OCI-LY7 (cell line): ENCODE results near the gene BMPR2. TPM values are rescaled to one million over a fixed set of nuclear protein-coding genes. Genes with fewer than 3 reads are reported as not detected.

Experiments
- BruUV-seq: library from RNA; stranded (reverse); fragments of 400-500 nt; replicated peaks from 2 replicates; lab custom pipeline; 2021; lab: Mats Ljungman, UMichigan
- CTCF ChIA-PET: fragments of 300-600 bp; sonication (Branson Sonifier 250); formaldehyde crosslinking; loops from one replicate; lab custom pipeline; 2022; ENCODE audit warnings: antibody characterized with exemption; ENCODE audit not compliant: unreplicated experiment; lab: Charles Lee
- POLR2A ChIA-PET: fragments of 300-600 bp; sonication (Branson Sonifier 250); formaldehyde crosslinking; loops from one replicate; lab custom pipeline; 2022; ENCODE audit warnings: antibody characterized with exemption; lab: Charles Lee
- DNase-seq: peaks from one replicate; pipeline ENCODE4 v3.0.0-alpha.2; 2015; ENCODE audit warnings: low spot score
- H2AFZ ChIP-seq: fragments of 200-600 bp; sonication (generic), shearing (Covaris generic); 2 replicates; pipeline ENCODE4 v1.6.1; 2014; ENCODE audit warnings: mild to moderate bottlenecking, antibody characterized with exemption, low read length, moderate library complexity
- H3K27ac ChIP-seq: fragments of 200-600 bp; sonication (generic); 2 replicates; pipeline ENCODE4 v1.5.1; 2014; ENCODE audit warnings: mixed run types, low read depth, mild to moderate bottlenecking, moderate library complexity, low read length, inconsistent platforms; ENCODE audit not compliant: poor library complexity, severe bottlenecking
- H3K36me3 ChIP-seq: fragments of 200-600 bp; sonication (generic); 2 replicates; pipeline ENCODE4 v1.6.1; 2014; ENCODE audit warnings: mild to moderate bottlenecking, antibody characterized with exemption, low read length, moderate library complexity, mixed read lengths; ENCODE audit not compliant: insufficient read depth
- H3K4me1 ChIP-seq: fragments of 200-600 bp; sonication (generic); 2 replicates; pipeline ENCODE4 v1.5.1; 2014; ENCODE audit warnings: mild to moderate bottlenecking, low read length; ENCODE audit not compliant: insufficient read depth, poor library complexity, severe bottlenecking
- H3K4me2 ChIP-seq: fragments of 200-600 bp; sonication (generic); 2 replicates; pipeline ENCODE4 v1.6.1; 2014; ENCODE audit warnings: mild to moderate bottlenecking, low read length
- H3K4me3 ChIP-seq: fragments of 200-600 bp; sonication (generic); 2 replicates; pipeline ENCODE4 v1.5.1; 2014; ENCODE audit warnings: mild to moderate bottlenecking, low read depth, low read length; ENCODE audit not compliant: poor library complexity, severe bottlenecking
- H3K79me2 ChIP-seq: fragments of 200-600 bp; sonication (generic); 2 replicates; pipeline ENCODE4 v1.6.1; 2016; ENCODE audit warnings: low read depth, mild to moderate bottlenecking, low read length, moderate library complexity, mixed read lengths; ENCODE audit not compliant: insufficient read depth
- H3K9me2 ChIP-seq: fragments of 200-600 bp; sonication (generic); 2 replicates; pipeline ENCODE4 v1.6.1; 2016; ENCODE audit warnings: mild to moderate bottlenecking, low read length, mixed read lengths; ENCODE audit not compliant: insufficient read depth
- H3K9me3 ChIP-seq: fragments of 200-600 bp; sonication (generic); 2 replicates; pipeline ENCODE4 v1.6.1; 2014; ENCODE audit warnings: mild to moderate bottlenecking, mixed run types, low read length, mixed read lengths
- H4K20me1 ChIP-seq: fragments of 200-600 bp; sonication (generic); 2 replicates; pipeline ENCODE4 v1.6.1; 2014; ENCODE audit warnings: mild to moderate bottlenecking, antibody characterized with exemption, low read length, moderate library complexity, mixed read lengths; ENCODE audit not compliant: insufficient read depth
- EZH2phosphoT487 ChIP-seq: fragments of 200-600 bp; sonication (generic); IDR thresholded peaks from 2 replicates; pipeline ENCODE4 v1.6.1; 2018; ENCODE audit warnings: low read depth, borderline replicate concordance, mild to moderate bottlenecking, mixed run types, antibody characterized with exemption, low read length, moderate library complexity, mixed read lengths
- intact Hi-C: fragments of 100-400 bp; cut with micrococcal nuclease; formaldehyde crosslinking; loops from one replicate; pipeline ENCODE4 v1.10.0; 2022; ENCODE audit not compliant: unreplicated experiment
- total RNA-seq, 2 experiments: library from RNA; depleted of rRNA in 1 of 2; stranded (reverse); fragments of >200 nt in 1 of 2; shearing (Covaris generic) in 1 of 2; gene quantifications; 2 replicates each; pipeline ENCODE4 v1.2.3, GENCODE V29; 2014 to 2022
- TF ChIP-seq, protein P1 (sequence below): fragments of 200-600 bp; sonication (generic); conservative IDR thresholded peaks from 2 replicates; pipeline ENCODE4 v1.5.1; 2014; ENCODE audit warnings: mild to moderate bottlenecking, antibody characterized with exemption, low read length, moderate library complexity, mixed read lengths

The BMPR2 gene
- total RNA-seq, 2 experiments from 2014 or later = 4.3 to 14.7 TPM

DNA sequence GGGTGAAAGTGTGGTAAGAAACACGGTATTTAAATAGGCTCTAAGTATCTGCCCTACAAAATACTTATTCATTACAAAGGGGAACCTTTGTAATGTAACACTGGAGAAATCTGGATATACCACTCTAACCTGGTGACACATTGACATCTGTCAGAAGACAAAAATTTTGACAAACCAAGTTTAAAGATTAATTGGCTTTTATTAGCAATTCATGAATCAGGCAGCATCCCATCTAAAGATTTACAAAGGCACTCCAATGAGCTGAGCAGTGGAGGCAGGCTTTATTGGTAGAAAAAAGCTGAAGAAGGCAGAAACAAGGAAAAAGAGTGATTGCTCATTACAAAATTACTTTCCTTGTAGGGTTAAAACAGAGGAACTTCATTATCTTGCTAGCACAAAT is 35.0 kb downstream of the BMPR2 start:
- Histone ChIP-seq H3K27ac (no peak overlapping the region), H2AFZ (no peak overlapping the region), H3K4me1 (peaks cover 18% of the 10 kb centered on the region), H3K4me3 (no peak overlapping the region), H3K9me2 (no peaks in the 10 kb centered on the region), H4K20me1 (no peaks in the 10 kb centered on the region), H3K36me3 (no peaks in the 10 kb centered on the region), H3K79me2 (no peaks in the 10 kb centered on the region), H3K4me2 (no peak overlapping the region), H3K9me3 (no peaks in the 10 kb centered on the region)
- TF ChIP-seq, protein P1, sequence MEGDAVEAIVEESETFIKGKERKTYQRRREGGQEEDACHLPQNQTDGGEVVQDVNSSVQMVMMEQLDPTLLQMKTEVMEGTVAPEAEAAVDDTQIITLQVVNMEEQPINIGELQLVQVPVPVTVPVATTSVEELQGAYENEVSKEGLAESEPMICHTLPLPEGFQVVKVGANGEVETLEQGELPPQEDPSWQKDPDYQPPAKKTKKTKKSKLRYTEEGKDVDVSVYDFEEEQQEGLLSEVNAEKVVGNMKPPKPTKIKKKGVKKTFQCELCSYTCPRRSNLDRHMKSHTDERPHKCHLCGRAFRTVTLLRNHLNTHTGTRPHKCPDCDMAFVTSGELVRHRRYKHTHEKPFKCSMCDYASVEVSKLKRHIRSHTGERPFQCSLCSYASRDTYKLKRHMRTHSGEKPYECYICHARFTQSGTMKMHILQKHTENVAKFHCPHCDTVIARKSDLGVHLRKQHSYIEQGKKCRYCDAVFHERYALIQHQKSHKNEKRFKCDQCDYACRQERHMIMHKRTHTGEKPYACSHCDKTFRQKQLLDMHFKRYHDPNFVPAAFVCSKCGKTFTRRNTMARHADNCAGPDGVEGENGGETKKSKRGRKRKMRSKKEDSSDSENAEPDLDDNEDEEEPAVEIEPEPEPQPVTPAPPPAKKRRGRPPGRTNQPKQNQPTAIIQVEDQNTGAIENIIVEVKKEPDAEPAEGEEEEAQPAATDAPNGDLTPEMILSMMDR = no peak
- TF ChIP-seq EZH2phosphoT487 = no peak
- BruUV-seq = no TSS peak
- ChIA-PET CTCF (no interaction called here), POLR2A (interaction anchor here (0.7 to 1.6 kb wide), 2 partner anchors 12 to 223 kb away, joined by 3 to 4 read pairs; no protein-coding TSS in a partner anchor)
- DNase-seq = no peak
- intact Hi-C loops = no loop called here

DNA sequence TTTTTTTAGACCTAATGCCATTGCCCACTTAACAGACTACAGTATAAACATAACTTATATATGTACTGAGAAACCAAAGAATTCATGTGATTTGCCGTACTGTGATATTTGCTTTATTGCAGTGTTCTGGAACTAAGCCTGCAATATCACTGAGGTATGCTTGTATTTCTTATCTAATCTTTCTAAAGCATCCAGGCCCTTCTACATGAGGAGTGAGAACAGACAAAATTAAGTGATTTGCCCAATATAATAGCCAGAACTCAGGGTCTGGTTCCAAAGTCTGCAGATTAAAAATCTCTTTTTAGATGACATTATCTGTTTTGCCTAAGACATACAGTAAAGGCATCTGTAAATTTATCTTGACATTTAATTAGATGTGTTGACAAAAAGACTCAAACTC is 41.9 kb downstream of the BMPR2 start:
- H3K9me2 ChIP-seq = no peaks in the 10 kb centered on the region

DNA sequence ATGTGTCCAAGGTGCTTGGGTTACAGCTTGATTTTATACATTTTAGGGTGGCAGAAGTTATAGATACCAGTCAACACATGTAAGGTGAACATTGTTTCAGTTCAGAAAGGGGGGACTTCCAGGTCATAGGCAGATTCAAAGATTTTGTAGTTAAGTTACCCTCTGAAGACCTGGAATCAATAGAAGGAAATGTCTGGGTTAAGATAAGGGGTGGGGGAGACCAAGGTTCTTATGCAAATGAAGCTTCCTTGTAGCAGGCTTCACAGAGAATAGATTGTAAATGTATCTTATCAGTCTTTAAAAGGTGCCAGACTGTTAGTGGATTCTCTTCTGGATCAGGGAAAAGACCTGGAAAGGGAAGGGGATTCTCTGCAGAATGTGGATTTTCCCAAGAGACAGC is 42.4 kb downstream of the BMPR2 start:
- no peaks in the 10 kb centered on the region for H3K9me2 ChIP-seq
- H2AFZ ChIP-seq = no peak overlapping the region
- intact Hi-C loops = no loop called here
- H3K27ac ChIP-seq = no peak overlapping the region
- no peak overlapping the region for H3K4me3 ChIP-seq
- H3K79me2 ChIP-seq = no peaks in the 10 kb centered on the region
- no peaks in the 10 kb centered on the region for H3K9me3 ChIP-seq
- H4K20me1 ChIP-seq = no peaks in the 10 kb centered on the region
- H3K4me2 ChIP-seq = no peak overlapping the region
- H3K36me3 ChIP-seq = no peaks in the 10 kb centered on the region
- no peaks in the 10 kb centered on the region for H3K4me1 ChIP-seq
- no TSS peak for BruUV-seq
- DNase-seq = no peak
- ChIA-PET CTCF (no interaction called here), POLR2A (no interaction called here)
- TF ChIP-seq, protein P1 = no peak
- no peak for TF ChIP-seq EZH2phosphoT487

More for the DNA sequence above, 41.9 kb downstream of the BMPR2 start:
- ChIA-PET POLR2A (no interaction called here), CTCF (no interaction called here)
- H3K27ac ChIP-seq = no peak overlapping the region
- DNase-seq = no peak
- H4K20me1 ChIP-seq = no peaks in the 10 kb centered on the region
- no peak overlapping the region for H3K4me3 ChIP-seq
- no TSS peak for BruUV-seq
- intact Hi-C loops = no loop called here
- H3K36me3 ChIP-seq = no peaks in the 10 kb centered on the region
- H3K79me2 ChIP-seq = no peaks in the 10 kb centered on the region
- H2AFZ ChIP-seq = no peak overlapping the region
- H3K4me2 ChIP-seq = no peak overlapping the region
- no peaks in the 10 kb centered on the region for H3K9me3 ChIP-seq
- no peaks in the 10 kb centered on the region for H3K4me1 ChIP-seq
- TF ChIP-seq EZH2phosphoT487 = no peak
- TF ChIP-seq, protein P1 = no peak
